Testis (tissue), 2 donors: ENCODE data around the gene UVRAG.

ENCODE experiments used
- POLR2A ChIP-seq: fragments of 450-650 bp; IDR thresholded peaks from one replicate; pipeline ENCODE4 v1.6.1; 2017; ENCODE audit warnings: antibody characterized with exemption, mild to moderate bottlenecking, moderate library complexity
- TF ChIP-seq, protein P1 (sequence below), 3 experiments: fragments of 450-650 bp in 2 of 3; fragments of 200-600 bp in 1 of 3; sonication (generic) in 1 of 3; IDR thresholded peaks; one replicate each; pipeline ENCODE4 v1.5.1; 2016 to 2019; ENCODE audit warnings: antibody characterized with exemption in 3 of 3, mild to moderate bottlenecking in 2 of 3, moderate library complexity in 1 of 3

DNA sequence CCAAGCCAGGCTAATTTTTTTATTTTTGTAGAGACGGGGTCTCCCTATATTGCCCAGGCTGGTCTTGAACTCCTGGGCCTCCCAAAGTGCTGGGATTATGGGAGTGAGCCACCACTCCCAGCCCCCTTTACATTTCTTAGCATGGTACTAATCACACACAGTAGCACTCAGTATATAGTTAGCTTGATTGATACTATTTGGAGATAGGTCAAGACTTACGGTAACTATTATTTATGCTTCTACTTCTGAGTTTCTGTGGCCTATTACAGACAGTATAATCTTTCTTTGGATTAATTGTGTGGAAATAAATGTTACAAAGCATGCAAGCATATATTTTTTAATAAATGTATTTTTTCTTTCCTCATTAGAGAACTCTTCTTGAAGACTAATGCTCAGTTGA, 192.2 kb downstream of the UVRAG start:
- TF ChIP-seq POLR2A, result no peak
- TF ChIP-seq, protein P1, sequence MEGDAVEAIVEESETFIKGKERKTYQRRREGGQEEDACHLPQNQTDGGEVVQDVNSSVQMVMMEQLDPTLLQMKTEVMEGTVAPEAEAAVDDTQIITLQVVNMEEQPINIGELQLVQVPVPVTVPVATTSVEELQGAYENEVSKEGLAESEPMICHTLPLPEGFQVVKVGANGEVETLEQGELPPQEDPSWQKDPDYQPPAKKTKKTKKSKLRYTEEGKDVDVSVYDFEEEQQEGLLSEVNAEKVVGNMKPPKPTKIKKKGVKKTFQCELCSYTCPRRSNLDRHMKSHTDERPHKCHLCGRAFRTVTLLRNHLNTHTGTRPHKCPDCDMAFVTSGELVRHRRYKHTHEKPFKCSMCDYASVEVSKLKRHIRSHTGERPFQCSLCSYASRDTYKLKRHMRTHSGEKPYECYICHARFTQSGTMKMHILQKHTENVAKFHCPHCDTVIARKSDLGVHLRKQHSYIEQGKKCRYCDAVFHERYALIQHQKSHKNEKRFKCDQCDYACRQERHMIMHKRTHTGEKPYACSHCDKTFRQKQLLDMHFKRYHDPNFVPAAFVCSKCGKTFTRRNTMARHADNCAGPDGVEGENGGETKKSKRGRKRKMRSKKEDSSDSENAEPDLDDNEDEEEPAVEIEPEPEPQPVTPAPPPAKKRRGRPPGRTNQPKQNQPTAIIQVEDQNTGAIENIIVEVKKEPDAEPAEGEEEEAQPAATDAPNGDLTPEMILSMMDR (IDR thresholded peaks at IDR 0.05), result no peak
